GM19238 (cell line): ENCODE data around the gene MYLK.

Experiments
- DNase-seq: peaks from one replicate; pipeline ENCODE4 v3.0.0; 2011; ENCODE audit warnings: low spot score; ENCODE audit not compliant: insufficient read length

The MYLK gene

GRCh38 chr3:123792473-123793201 lies 91.5 kb downstream of the MYLK start:
- no peak for DNase-seq

GRCh38 chr3:123791898-123792297 lies 92.2 kb downstream of the MYLK start:
- DNase-seq, result no peak

- no peak for DNase-seq
These were observed 92.7 kb downstream of the MYLK start for GRCh38 chr3:123791417-123791816.

GRCh38 chr3:123791073-123791370 lies 93.1 kb downstream of the MYLK start:
- no peak for DNase-seq

GRCh38 chr3:123790254-123791072 lies 93.7 kb downstream of the MYLK start:
- no peak for DNase-seq

- no peak for DNase-seq
These were observed 94.4 kb downstream of the MYLK start for GRCh38 chr3:123789760-123790159.

GRCh38 chr3:123789160-123789559 lies 95.0 kb downstream of the MYLK start:
- DNase-seq, result no peak

GRCh38 chr3:123788710-123789109 lies 95.4 kb downstream of the MYLK start:
- no peak for DNase-seq

GRCh38 chr3:123787133-123787532 lies 97.0 kb downstream of the MYLK start:
- no peak for DNase-seq

GRCh38 chr3:123785602-123786001 lies 98.5 kb downstream of the MYLK start:
- no peak for DNase-seq

GRCh38 chr3:123783811-123784210 lies 100.3 kb downstream of the MYLK start:
- no peak for DNase-seq

- DNase-seq, result no peak
These were observed 101.0 kb downstream of the MYLK start for GRCh38 chr3:123783050-123783689.

- DNase-seq, result no peak
These were observed 101.6 kb downstream of the MYLK start for GRCh38 chr3:123782488-123782887.

- DNase-seq, result no peak
These were observed 102.4 kb downstream of the MYLK start for GRCh38 chr3:123781571-123782275.

- no peak for DNase-seq
These were observed 103.0 kb downstream of the MYLK start for GRCh38 chr3:123781138-123781537.

- DNase-seq, result no peak
These were observed 103.5 kb downstream of the MYLK start for GRCh38 chr3:123780656-123781055.

- no peak for DNase-seq
These were observed 104.4 kb downstream of the MYLK start for GRCh38 chr3:123779655-123780231.

GRCh38 chr3:123778991-123779622 lies 105.0 kb downstream of the MYLK start:
- no peak for DNase-seq

GRCh38 chr3:123778525-123778924 lies 105.6 kb downstream of the MYLK start:
- no peak for DNase-seq

GRCh38 chr3:123776071-123776782 lies 107.9 kb downstream of the MYLK start:
- no peak for DNase-seq
